H1 (cell line): ENCODE measurements around the gene APBA2.

ENCODE experiments used
- CREB1 ChIP-seq: IDR thresholded peaks from 2 replicates; pipeline ENCODE4 v1.6.1; 2012; ENCODE audit warnings: inconsistent platforms
- CTCF ChIP-seq, 3 experiments: IDR thresholded peaks; 1 replicate in 2 of 3; 2 replicates in 1 of 3; pipeline versions ENCODE4 v1.5.1 to v1.6.1; 2011; ENCODE audit warnings: low read length in 3 of 3, mild to moderate bottlenecking in 3 of 3, inconsistent platforms in 2 of 3, low read depth in 1 of 3, moderate library complexity in 1 of 3; ENCODE audit not compliant: insufficient read depth in 1 of 3; ENCODE audit errors: control extremely low read depth in 1 of 3
- EZH2 ChIP-seq: fragments of 200-600 bp; sonication (generic); IDR thresholded peaks from 2 replicates; pipeline ENCODE4 v1.7.1; 2012; ENCODE audit warnings: low read depth, mild to moderate bottlenecking, moderate library complexity, low read length, inconsistent platforms; ENCODE audit not compliant: severe bottlenecking
- MAFK ChIP-seq: IDR thresholded peaks from 2 replicates; pipeline ENCODE4 v1.6.1; 2012; ENCODE audit warnings: low read depth, mild to moderate bottlenecking, improper control_type of control experiment, low read length
- POLR2A ChIP-seq, 2 experiments: IDR thresholded peaks; 1 replicate in 1 of 2; 2 replicates in 1 of 2; pipeline ENCODE4 v1.6.1; 2011; ENCODE audit warnings: low read depth in 2 of 2, low read length in 2 of 2, mild to moderate bottlenecking in 2 of 2; ENCODE audit errors: control extremely low read depth in 1 of 2
- POLR2AphosphoS5 ChIP-seq: IDR thresholded peaks from 2 replicates; pipeline ENCODE4 v1.6.1; 2011; ENCODE audit warnings: low read depth, low read length
- RNF2 ChIP-seq: fragments of 200-900, 300-1000 bp; sonication (generic); IDR thresholded peaks from 2 replicates; pipeline ENCODE4 v1.7.1; 2016; ENCODE audit warnings: borderline replicate concordance, low read depth, mild to moderate bottlenecking, antibody characterized with exemption, low read length; ENCODE audit not compliant: poor library complexity, severe bottlenecking; ENCODE audit errors: missing control alignments
- SRF ChIP-seq: IDR thresholded peaks from 2 replicates; pipeline ENCODE4 v1.6.1; 2011; ENCODE audit warnings: mild to moderate bottlenecking, low read depth, low read length, moderate library complexity

GRCh38 chr15:29018120-29018805, 132.5 kb downstream of the APBA2 start:
- TF ChIP-seq POLR2A (IDR thresholded peaks at IDR 0.05; ENCODE audit: control extremely low read depth in 1 of 2, low read depth in 2 of 2, low read length in 2 of 2), result no peak
- no peak for TF ChIP-seq MAFK
- TF ChIP-seq SRF, result no peak
- peak; percentile 64 to 78 (median 77) for TF ChIP-seq CTCF (IDR thresholded peaks at IDR 0.05; ENCODE audit: control extremely low read depth in 1 of 3, insufficient read depth in 1 of 3, low read depth in 1 of 3, low read length in 3 of 3)
- TF ChIP-seq RNF2, result no peak
- no peak for TF ChIP-seq POLR2AphosphoS5
- no peak for TF ChIP-seq EZH2
- no peak for TF ChIP-seq CREB1
